ENCODE results near the gene SIPA1L3. TPM values are rescaled to one million over a fixed set of nuclear protein-coding genes. Genes with fewer than 3 reads are reported as not detected.

The SIPA1L3 gene
- total RNA-seq, 1 experiment from 2014 or later = 66.3 TPM

GRCh38 chr19:37926255-37926654, 19.2 kb downstream of the SIPA1L3 start:
- H3K27ac ChIP-seq (ENCODE audit: low read length) = no peak overlapping the region
- ChIA-PET CTCF (interaction anchor here (0.7 kb wide), 1 partner anchor 195 kb away, joined by 3 read pairs; no protein-coding TSS in a partner anchor), POLR2A (no interaction called here)
- BruUV-seq (replicated peaks) = no TSS peak
- H3K4me3 ChIP-seq (ENCODE audit: low read depth in 2 of 2, low read length in 2 of 2) = no peak overlapping the region
- H3K27me3 ChIP-seq (ENCODE audit: control insufficient read depth, insufficient read depth, low read length) = no peaks in the 10 kb centered on the region
- H3K4me1 ChIP-seq (ENCODE audit: control insufficient read depth, insufficient read depth, low read length) = peaks cover 11% of the 10 kb centered on the region; the same call in 1 of the 2 replicates
- H3K36me3 ChIP-seq (ENCODE audit: control insufficient read depth, insufficient read depth, low read length) = no peaks in the 10 kb centered on the region
- in situ Hi-C loops (cut with HindIII; ENCODE audit: low pct_unique_long_range_greater_than_20kb, low sequenced_read_pairs) (no loop called here), intact Hi-C loops (cut with micrococcal nuclease; ENCODE audit: unreplicated experiment) (no loop called here)
- TF ChIP-seq SIN3A (IDR thresholded peaks at IDR 0.05; ENCODE audit: borderline replicate concordance, insufficient read depth, low read depth, low read length) (no peak), TCF7L2 (IDR thresholded peaks at IDR 0.05; ENCODE audit: low read depth, low read length) (no peak), POLR2AphosphoS5 (IDR thresholded peaks at IDR 0.05; ENCODE audit: low read depth, low read length) (no peak)
- TF ChIP-seq, protein P1, sequence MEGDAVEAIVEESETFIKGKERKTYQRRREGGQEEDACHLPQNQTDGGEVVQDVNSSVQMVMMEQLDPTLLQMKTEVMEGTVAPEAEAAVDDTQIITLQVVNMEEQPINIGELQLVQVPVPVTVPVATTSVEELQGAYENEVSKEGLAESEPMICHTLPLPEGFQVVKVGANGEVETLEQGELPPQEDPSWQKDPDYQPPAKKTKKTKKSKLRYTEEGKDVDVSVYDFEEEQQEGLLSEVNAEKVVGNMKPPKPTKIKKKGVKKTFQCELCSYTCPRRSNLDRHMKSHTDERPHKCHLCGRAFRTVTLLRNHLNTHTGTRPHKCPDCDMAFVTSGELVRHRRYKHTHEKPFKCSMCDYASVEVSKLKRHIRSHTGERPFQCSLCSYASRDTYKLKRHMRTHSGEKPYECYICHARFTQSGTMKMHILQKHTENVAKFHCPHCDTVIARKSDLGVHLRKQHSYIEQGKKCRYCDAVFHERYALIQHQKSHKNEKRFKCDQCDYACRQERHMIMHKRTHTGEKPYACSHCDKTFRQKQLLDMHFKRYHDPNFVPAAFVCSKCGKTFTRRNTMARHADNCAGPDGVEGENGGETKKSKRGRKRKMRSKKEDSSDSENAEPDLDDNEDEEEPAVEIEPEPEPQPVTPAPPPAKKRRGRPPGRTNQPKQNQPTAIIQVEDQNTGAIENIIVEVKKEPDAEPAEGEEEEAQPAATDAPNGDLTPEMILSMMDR (IDR thresholded peaks at IDR 0.05) = no peak
- TF ChIP-seq, protein P2, sequence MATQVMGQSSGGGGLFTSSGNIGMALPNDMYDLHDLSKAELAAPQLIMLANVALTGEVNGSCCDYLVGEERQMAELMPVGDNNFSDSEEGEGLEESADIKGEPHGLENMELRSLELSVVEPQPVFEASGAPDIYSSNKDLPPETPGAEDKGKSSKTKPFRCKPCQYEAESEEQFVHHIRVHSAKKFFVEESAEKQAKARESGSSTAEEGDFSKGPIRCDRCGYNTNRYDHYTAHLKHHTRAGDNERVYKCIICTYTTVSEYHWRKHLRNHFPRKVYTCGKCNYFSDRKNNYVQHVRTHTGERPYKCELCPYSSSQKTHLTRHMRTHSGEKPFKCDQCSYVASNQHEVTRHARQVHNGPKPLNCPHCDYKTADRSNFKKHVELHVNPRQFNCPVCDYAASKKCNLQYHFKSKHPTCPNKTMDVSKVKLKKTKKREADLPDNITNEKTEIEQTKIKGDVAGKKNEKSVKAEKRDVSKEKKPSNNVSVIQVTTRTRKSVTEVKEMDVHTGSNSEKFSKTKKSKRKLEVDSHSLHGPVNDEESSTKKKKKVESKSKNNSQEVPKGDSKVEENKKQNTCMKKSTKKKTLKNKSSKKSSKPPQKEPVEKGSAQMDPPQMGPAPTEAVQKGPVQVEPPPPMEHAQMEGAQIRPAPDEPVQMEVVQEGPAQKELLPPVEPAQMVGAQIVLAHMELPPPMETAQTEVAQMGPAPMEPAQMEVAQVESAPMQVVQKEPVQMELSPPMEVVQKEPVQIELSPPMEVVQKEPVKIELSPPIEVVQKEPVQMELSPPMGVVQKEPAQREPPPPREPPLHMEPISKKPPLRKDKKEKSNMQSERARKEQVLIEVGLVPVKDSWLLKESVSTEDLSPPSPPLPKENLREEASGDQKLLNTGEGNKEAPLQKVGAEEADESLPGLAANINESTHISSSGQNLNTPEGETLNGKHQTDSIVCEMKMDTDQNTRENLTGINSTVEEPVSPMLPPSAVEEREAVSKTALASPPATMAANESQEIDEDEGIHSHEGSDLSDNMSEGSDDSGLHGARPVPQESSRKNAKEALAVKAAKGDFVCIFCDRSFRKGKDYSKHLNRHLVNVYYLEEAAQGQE (IDR thresholded peaks at IDR 0.05; ENCODE audit: insufficient read depth in 1 of 2, low read depth in 2 of 2, low read length in 1 of 2) = no peak
- no peak for ATAC-seq
- no peak for DNase-seq (ENCODE audit: low read depth, low spot score)
- no peaks in the 10 kb centered on the region for H3K9me3 ChIP-seq (ENCODE audit: control insufficient read depth, insufficient read depth, low read depth, low read length)

- Histone ChIP-seq H3K9me3 (ENCODE audit: control insufficient read depth, insufficient read depth, low read depth, low read length) (no peaks in the 10 kb centered on the region), H3K36me3 (ENCODE audit: control insufficient read depth, insufficient read depth, low read length) (no peaks in the 10 kb centered on the region), H3K27ac (ENCODE audit: low read length) (no peak overlapping the region), H3K4me3 (ENCODE audit: low read depth in 2 of 2, low read length in 2 of 2) (no peak overlapping the region), H3K27me3 (ENCODE audit: control insufficient read depth, insufficient read depth, low read length) (no peaks in the 10 kb centered on the region), H3K4me1 (ENCODE audit: control insufficient read depth, insufficient read depth, low read length) (peaks cover 15% of the 10 kb centered on the region; the same call in 1 of the 2 replicates)
- DNase-seq (ENCODE audit: low read depth, low spot score) (no peak), ATAC-seq (no peak)
- TF ChIP-seq, protein P1 (IDR thresholded peaks at IDR 0.05) = no peak
- no peak for TF ChIP-seq TCF7L2 (IDR thresholded peaks at IDR 0.05; ENCODE audit: low read depth, low read length)
- TF ChIP-seq, protein P2 (IDR thresholded peaks at IDR 0.05; ENCODE audit: insufficient read depth in 1 of 2, low read depth in 2 of 2, low read length in 1 of 2) = no peak
- no peak for TF ChIP-seq POLR2AphosphoS5 (IDR thresholded peaks at IDR 0.05; ENCODE audit: low read depth, low read length)
- TF ChIP-seq SIN3A (IDR thresholded peaks at IDR 0.05; ENCODE audit: borderline replicate concordance, insufficient read depth, low read depth, low read length) = no peak
- ChIA-PET POLR2A (interaction anchor here (0.6 kb wide), 1 partner anchor 75 kb away, joined by 5 read pairs; no protein-coding TSS in a partner anchor), CTCF (interaction anchor here (0.7 kb wide), 1 partner anchor 194 kb away, joined by 3 read pairs; no protein-coding TSS in a partner anchor)
- intact Hi-C loops (cut with micrococcal nuclease; ENCODE audit: unreplicated experiment) = no loop called here
- in situ Hi-C loops (cut with HindIII; ENCODE audit: low pct_unique_long_range_greater_than_20kb, low sequenced_read_pairs) = no loop called here
- no TSS peak for BruUV-seq (replicated peaks)
These were observed 19.7 kb downstream of the SIPA1L3 start for GRCh38 chr19:37926711-37927110.

All from Panc1 (cell line).